Upper lobe of left lung (tissue), 6 donors: ENCODE results near the gene YJEFN3. TPM values are rescaled to one million over a fixed set of nuclear protein-coding genes. Genes with fewer than 3 reads are reported as not detected.

Experiments used
- ATAC-seq, 2 donors: fragments of 200-7000 bp; cut with Tn5 transposase; one replicate each; pipeline ENCODE4 v1.9.1; 2022; ENCODE audit warnings: mild to moderate bottlenecking in 2 of 2, moderate library complexity in 2 of 2; ENCODE audit not compliant: low FRiP score in 2 of 2
- DNase-seq, 2 donors: peaks; one replicate each; pipeline ENCODE4 v3.0.0-alpha.2; 2019 to 2020
- H3K27ac ChIP-seq, 4 donors: fragments of 200-600 bp; sonication (generic); one replicate each; pipeline ENCODE4 v1.5.1; 2016 to 2019
- H3K27me3 ChIP-seq, 4 donors: fragments of 200-600 bp; sonication (generic); one replicate each; pipeline ENCODE4 v1.5.1; 2017 to 2019
- H3K36me3 ChIP-seq, 4 donors: fragments of 200-600 bp; sonication (generic); one replicate each; pipeline ENCODE4 v1.5.1; 2016 to 2019
- H3K4me1 ChIP-seq, 4 donors: fragments of 200-600 bp; sonication (generic); one replicate each; pipeline ENCODE4 v1.5.1; 2018 to 2019
- H3K4me3 ChIP-seq, 4 donors: fragments of 200-600 bp; sonication (generic); one replicate each; pipeline ENCODE4 v1.5.1; 2017 to 2019; ENCODE audit warnings: mild to moderate bottlenecking in 2 of 4, moderate library complexity in 1 of 4
- H3K9me3 ChIP-seq, 4 donors: fragments of 200-600 bp; sonication (generic); one replicate each; pipeline ENCODE4 v1.5.1; 2018 to 2019
- CTCF ChIP-seq, 6 experiments: fragments of 450-650 bp in 4 of 6; fragments of 200-600 bp in 2 of 6; sonication (generic) in 2 of 6; IDR thresholded peaks; one replicate each; pipeline ENCODE4 v1.5.1; 2016 to 2019; ENCODE audit warnings: antibody characterized with exemption in 6 of 6
- EP300 ChIP-seq, 4 donors: sonication (generic); formaldehyde crosslinking; IDR thresholded peaks; one replicate each; pipeline ENCODE4 v1.5.1; 2017; ENCODE audit warnings: antibody characterized with exemption in 4 of 4, control low read depth in 2 of 4
- POLR2A ChIP-seq, 4 donors: fragments of 450-650 bp; IDR thresholded peaks; one replicate each; pipeline ENCODE4 v1.5.1; 2016 to 2017; ENCODE audit warnings: antibody characterized with exemption in 4 of 4, mild to moderate bottlenecking in 2 of 4
- POLR2AphosphoS5 ChIP-seq, 2 donors: sonication (generic); formaldehyde crosslinking; IDR thresholded peaks; one replicate each; pipeline ENCODE4 v1.5.1; 2017; ENCODE audit warnings: antibody characterized with exemption in 2 of 2
- WGBS, 2 donors: methylation state at CpG; one replicate each; pipeline ENCODE4 v1.1.5; 2017 to 2018; 5-methylcytosine and 5-hydroxymethylcytosine counted together
- total RNA-seq, 6 donors: library from RNA; depleted of rRNA in 4 of 6; stranded (reverse); fragments of >200 nt in 4 of 6; gene quantifications; one replicate each; pipeline versions ENCODE4 v1.1.0 to v1.2.1, GENCODE V29; 2016 to 2021
- donor health status: DM: no; HTN: no; CAD: no; lungs with moderate emphysema.
- donor health status: DM: no; HTN: yes; CAD: no; lungs with severe emphysema.

Gene YJEFN3, protein sequence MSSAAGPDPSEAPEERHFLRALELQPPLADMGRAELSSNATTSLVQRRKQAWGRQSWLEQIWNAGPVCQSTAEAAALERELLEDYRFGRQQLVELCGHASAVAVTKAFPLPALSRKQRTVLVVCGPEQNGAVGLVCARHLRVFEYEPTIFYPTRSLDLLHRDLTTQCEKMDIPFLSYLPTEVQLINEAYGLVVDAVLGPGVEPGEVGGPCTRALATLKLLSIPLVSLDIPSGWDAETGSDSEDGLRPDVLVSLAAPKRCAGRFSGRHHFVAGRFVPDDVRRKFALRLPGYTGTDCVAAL
- total RNA-seq = 1 to 10 TPM in 4 of 6 donors, under 1 TPM in 2; 0.61 to 7.3 (median 4.8) TPM

DNA sequence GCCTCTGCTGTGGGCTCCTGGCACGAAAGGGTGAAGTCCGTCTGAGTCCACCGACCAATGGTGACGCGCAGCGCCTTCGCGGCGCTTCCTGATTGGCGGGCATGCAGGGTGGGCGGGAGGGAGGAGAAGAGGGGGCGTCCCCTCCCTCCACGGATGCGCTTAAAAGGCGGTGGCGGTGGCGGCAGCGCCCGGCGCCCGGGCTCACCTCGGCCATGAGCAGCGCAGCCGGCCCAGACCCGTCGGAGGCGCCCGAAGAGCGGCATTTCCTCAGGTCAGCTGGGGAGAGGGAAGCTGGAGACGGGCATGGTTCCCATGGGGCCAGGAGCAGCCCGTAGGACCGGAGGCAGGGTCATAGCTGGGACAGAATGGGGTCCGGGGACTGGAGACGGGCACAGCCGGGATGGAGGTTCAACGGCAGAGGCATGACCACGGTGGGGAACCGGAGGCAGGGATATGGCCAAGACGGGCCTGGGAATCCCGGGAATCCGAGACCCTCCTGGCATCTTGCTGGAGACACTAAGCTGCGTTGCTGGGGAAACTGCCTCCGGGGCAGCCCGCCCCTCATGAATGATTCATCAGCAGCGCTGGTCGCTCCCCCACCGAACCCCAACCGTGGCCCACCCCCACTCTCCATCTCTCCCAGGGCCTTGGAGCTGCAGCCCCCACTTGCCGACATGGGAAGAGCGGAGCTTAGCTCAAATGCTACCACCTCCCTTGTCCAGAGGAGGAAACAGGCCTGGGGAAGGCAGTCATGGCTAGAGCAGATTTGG, at the start of gene YJEFN3:
YJEFN3 (plus strand) TSS at position 191 of the 770 bp plus-strand sequence; CDS start at position 213, 22 bp downstream.
- H3K4me1 ChIP-seq = peaks cover 0 to 18% (median 6%) of the 10 kb centered on the region in 4 donors
- 67 to 82% methylated on average over 28 to 49 of the region's 50 CpGs for WGBS, 2 donors

DNA sequence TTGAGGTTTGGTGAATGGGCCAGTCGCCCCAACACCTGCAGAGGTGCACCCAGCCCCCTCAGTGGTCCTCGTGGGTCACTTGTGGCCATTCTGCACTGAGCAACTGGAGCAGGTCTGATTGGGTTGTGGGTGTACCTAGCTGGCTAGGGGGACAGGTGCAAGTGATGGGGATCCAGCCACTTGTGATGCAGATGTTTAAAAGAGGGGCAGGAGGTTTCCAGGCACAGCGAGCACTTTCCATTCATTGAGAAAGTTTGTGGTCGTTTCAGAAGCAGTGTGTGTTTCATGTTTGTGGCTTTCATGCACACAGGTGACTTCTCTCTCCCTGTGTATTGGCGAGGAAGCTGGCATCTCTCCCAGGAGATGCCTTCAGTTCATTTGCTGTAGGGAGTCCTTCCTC, 48.0 kb upstream of the YJEFN3 start:
- no peak overlapping the region for H3K27ac ChIP-seq
- H3K36me3 ChIP-seq = peaks cover 0 to 16% (median 4%) of the 10 kb centered on the region in 4 donors
- ATAC-seq (no peak), DNase-seq (no peak)
- H3K4me3 ChIP-seq = no peak overlapping the region
- WGBS, 2 donors = 83 to 87% methylated on average over 5 of the region's 5 CpGs
- TF ChIP-seq EP300 (IDR thresholded peaks at IDR 0.05) (no peak), POLR2A (IDR thresholded peaks at IDR 0.05) (no peak), POLR2AphosphoS5 (IDR thresholded peaks at IDR 0.05) (no peak), CTCF (IDR thresholded peaks at IDR 0.05) (no peak)
- no peaks in the 10 kb centered on the region for H3K9me3 ChIP-seq
- H3K27me3 ChIP-seq = no peaks in the 10 kb centered on the region
- H3K4me1 ChIP-seq = peaks cover 21 to 48% (median 30%) of the 10 kb centered on the region in 4 donors

More for the DNA sequence above, at the start of gene YJEFN3:
- DNase-seq (peak in 1 of 2 donors; percentile 85), ATAC-seq (no peak)
- H3K9me3 ChIP-seq = no peaks in the 10 kb centered on the region
- no peak within 1 kb of the TSS for H3K4me3 ChIP-seq
- H3K27ac ChIP-seq = no peak within 1 kb of the TSS
- TF ChIP-seq POLR2AphosphoS5 (IDR thresholded peaks at IDR 0.05) (no peak), CTCF (IDR thresholded peaks at IDR 0.05) (no peak), EP300 (IDR thresholded peaks at IDR 0.05) (no peak), POLR2A (IDR thresholded peaks at IDR 0.05) (no peak)
- no peaks in the 10 kb centered on the region for H3K27me3 ChIP-seq
- peaks cover 3 to 39% (median 38%) of the 10 kb centered on the region in 4 donors for H3K36me3 ChIP-seq

GRCh38 chr19:19482809-19483596, 45.7 kb upstream of the YJEFN3 start:
- Histone ChIP-seq H3K4me1 (peaks cover 23 to 47% (median 30%) of the 10 kb centered on the region in 4 donors), H3K9me3 (no peaks in the 10 kb centered on the region), H3K27me3 (no peaks in the 10 kb centered on the region), H3K36me3 (peaks cover 0 to 26% (median 4%) of the 10 kb centered on the region in 4 donors), H3K27ac (no peak overlapping the region), H3K4me3 (no peak overlapping the region)
- ATAC-seq (no peak), DNase-seq (peak in 1 of 2 donors; percentile 55)
- WGBS, 2 donors = 74 to 88% methylated on average over 12 to 19 of the region's 19 CpGs
- no peak for TF ChIP-seq POLR2AphosphoS5 (IDR thresholded peaks at IDR 0.05)

- DNase-seq (no peak), ATAC-seq (no peak)
- TF ChIP-seq CTCF (IDR thresholded peaks at IDR 0.05) (no peak), POLR2A (IDR thresholded peaks at IDR 0.05) (no peak), POLR2AphosphoS5 (IDR thresholded peaks at IDR 0.05) (no peak), EP300 (IDR thresholded peaks at IDR 0.05) (no peak)
- Histone ChIP-seq H3K4me1 (peaks cover 40 to 64% (median 47%) of the 10 kb centered on the region in 4 donors), H3K4me3 (no peak overlapping the region), H3K27me3 (no peaks in the 10 kb centered on the region), H3K36me3 (peaks cover 0 to 26% (median 4%) of the 10 kb centered on the region in 4 donors), H3K9me3 (no peaks in the 10 kb centered on the region), H3K27ac (no peak overlapping the region)
- WGBS, 2 donors = 61 to 79% methylated on average over 8 to 15 of the region's 15 CpGs
Observed at GRCh38 chr19:19485161-19485997, 43.3 kb upstream of the YJEFN3 start.
